Keratinocyte (primary cell): ENCODE results near the gene CYP26A1. TPM values are rescaled to one million over a fixed set of nuclear protein-coding genes. Genes with fewer than 3 reads are reported as not detected.

Experiments used
- DNase-seq: peaks from one replicate; pipeline ENCODE4 v3.0.0-alpha.2; 2011; ENCODE audit warnings: low read depth, missing footprints, low spot score
- FAIRE-seq: peaks from 2 replicates; lab custom pipeline; 2011; peaks lifted over from hg19 to GRCh38; lab: Jason Lieb, UNC
- H2AFZ ChIP-seq: 2 replicates; pipeline ENCODE4 v1.6.0; 2012; ENCODE audit warnings: low read length, control low read depth, inconsistent platforms; ENCODE audit not compliant: control insufficient read depth
- H3K27ac ChIP-seq: 2 replicates; pipeline ENCODE4 v1.5.1; 2011; ENCODE audit warnings: low read length; ENCODE audit not compliant: control insufficient read depth, insufficient read depth
- H3K27me3 ChIP-seq: 3 replicates; pipeline ENCODE4 v1.6.0; 2011; ENCODE audit warnings: low read length; ENCODE audit not compliant: control insufficient read depth, insufficient read depth; ENCODE audit errors: extremely low read depth
- H3K36me3 ChIP-seq, 2 experiments: 2 replicates in 1 of 2; 3 replicates in 1 of 2; pipeline ENCODE4 v1.5.1; 2011; ENCODE audit warnings: low read length in 2 of 2, mild to moderate bottlenecking in 1 of 2; ENCODE audit not compliant: control insufficient read depth in 2 of 2, insufficient read depth in 2 of 2; ENCODE audit errors: extremely low read depth in 1 of 2
- H3K4me1 ChIP-seq: 3 replicates; pipeline ENCODE4 v1.5.1; 2011; ENCODE audit warnings: low read length; ENCODE audit not compliant: control insufficient read depth, insufficient read depth; ENCODE audit errors: extremely low read depth
- H3K4me2 ChIP-seq: 3 replicates; pipeline ENCODE4 v1.6.0; 2011; ENCODE audit warnings: low read depth, low read length; ENCODE audit not compliant: control insufficient read depth, insufficient read depth; ENCODE audit errors: extremely low read depth
- H3K4me3 ChIP-seq, 3 experiments: fragments of 200-600 bp in 1 of 3; sonication (generic) in 1 of 3; 2 replicates in 2 of 3; 3 replicates in 1 of 3; pipeline ENCODE4 v1.5.1; 2011 to 2016; ENCODE audit warnings: low read length in 3 of 3, mild to moderate bottlenecking in 3 of 3, control low read depth in 2 of 3, inconsistent platforms in 1 of 3, low read depth in 1 of 3, mixed read lengths in 1 of 3, mixed run types in 1 of 3, moderate library complexity in 1 of 3; ENCODE audit not compliant: control insufficient read depth in 2 of 3, insufficient read depth in 2 of 3; ENCODE audit errors: extremely low read depth in 1 of 3
- H3K79me2 ChIP-seq: 2 replicates; pipeline ENCODE4 v1.6.0; 2012; ENCODE audit warnings: low read length; ENCODE audit not compliant: control insufficient read depth, insufficient read depth
- H3K9ac ChIP-seq: 3 replicates; pipeline ENCODE4 v1.6.0; 2011; ENCODE audit warnings: low read length; ENCODE audit not compliant: control insufficient read depth, insufficient read depth; ENCODE audit errors: extremely low read depth
- H3K9me1 ChIP-seq: 3 replicates; pipeline ENCODE4 v1.6.0; 2011; ENCODE audit warnings: low read length; ENCODE audit not compliant: control insufficient read depth, insufficient read depth; ENCODE audit errors: extremely low read depth
- H3K9me3 ChIP-seq: 2 replicates; pipeline ENCODE4 v1.5.1; 2012; ENCODE audit warnings: low read depth, low read length; ENCODE audit not compliant: control insufficient read depth
- H4K20me1 ChIP-seq: 3 replicates; pipeline ENCODE4 v1.6.0; 2011; ENCODE audit warnings: low read length; ENCODE audit not compliant: control insufficient read depth, insufficient read depth; ENCODE audit errors: extremely low read depth
- CTCF ChIP-seq, 3 experiments: IDR thresholded peaks in 1 of 3; conservative IDR thresholded peaks in 1 of 3; optimal IDR thresholded peaks in 1 of 3; 2 replicates in 2 of 3; 3 replicates in 1 of 3; pipeline versions ENCODE3 to v1.5.1; 2011; ENCODE audit warnings: low read length in 3 of 3, mild to moderate bottlenecking in 3 of 3, moderate library complexity in 2 of 3, control low read depth in 1 of 3, inconsistent platforms in 1 of 3; ENCODE audit not compliant: insufficient read depth in 2 of 3; ENCODE audit errors: extremely low read depth in 1 of 3
- EZH2 ChIP-seq: IDR thresholded peaks from one replicate; pipeline ENCODE4 v1.6.1; 2012; ENCODE audit warnings: inconsistent platforms, mild to moderate bottlenecking, low read length, moderate library complexity
- dilution Hi-C: fragments of 300-500 bp; cut with MboI; formaldehyde crosslinking; loops from one replicate; pipeline ENCODE4 v1.7.0; 2020; ENCODE audit warnings: low sequenced_read_pairs; ENCODE audit not compliant: extremely low pct_ligation_motif_present
- polyA plus RNA-seq, 5 experiments: library from polyadenylated mRNA; depleted of rRNA in 3 of 5; stranded (reverse) in 3 of 5; stranded (forward) in 1 of 5; unstranded in 1 of 5; fragments of >200 nt; gene quantifications; 1 replicate in 1 of 5; 2 replicates in 3 of 5; 3 replicates in 1 of 5; pipeline versions ENCODE4 v1.2.1 to v1.2.3, GENCODE V29; 2011 to 2012; ENCODE audit warnings: missing spikeins in 2 of 5, low read depth in 1 of 5, low replicate concordance in 1 of 5

The CYP26A1 gene
- polyA plus RNA-seq, 1 donor (not counting 4 experiments of a cell fraction or from before 2014, with no cell fraction given): not detected

- Histone ChIP-seq H3K79me2 (no peaks in the 10 kb centered on the region), H3K4me1 (no peaks in the 10 kb centered on the region), H3K4me2 (no peak overlapping the region), H4K20me1 (no peaks in the 10 kb centered on the region), H3K9me3 (no peaks in the 10 kb centered on the region), H3K27me3 (no peaks in the 10 kb centered on the region), H3K27ac (no peak overlapping the region), H3K9ac (no peak overlapping the region), H3K4me3 (no peak overlapping the region), H2AFZ (no peak overlapping the region), H3K9me1 (no peaks in the 10 kb centered on the region), H3K36me3 (no peaks in the 10 kb centered on the region)
- FAIRE-seq (no peak), DNase-seq (no peak)
- TF ChIP-seq EZH2 (no peak), CTCF (optimal IDR thresholded peaks at IDR 0.05 in 1 of 3, IDR thresholded peaks at IDR 0.05 in 1 of 3, conservative IDR thresholded peaks at IDR 0.05 in 1 of 3; ENCODE audit: extremely low read depth in 1 of 3, insufficient read depth in 2 of 3, low read length in 3 of 3) (no peak)
- dilution Hi-C loops: no loop called here
Observed at GRCh38 chr10:93096901-93097300, 23.2 kb downstream of the CYP26A1 start.

- H3K79me2 ChIP-seq: no peaks in the 10 kb centered on the region
- no peaks in the 10 kb centered on the region for H3K36me3 ChIP-seq
- no peaks in the 10 kb centered on the region for H3K4me1 ChIP-seq
- H3K4me3 ChIP-seq: no peak overlapping the region
- no peak overlapping the region for H2AFZ ChIP-seq
- H3K4me2 ChIP-seq: no peak overlapping the region
- DNase-seq: no peak
- dilution Hi-C loops: no loop called here
- H3K9me1 ChIP-seq: no peaks in the 10 kb centered on the region
- no peaks in the 10 kb centered on the region for H3K9me3 ChIP-seq
- TF ChIP-seq CTCF (optimal IDR thresholded peaks at IDR 0.05 in 1 of 3, IDR thresholded peaks at IDR 0.05 in 1 of 3, conservative IDR thresholded peaks at IDR 0.05 in 1 of 3; ENCODE audit: extremely low read depth in 1 of 3, insufficient read depth in 2 of 3, low read length in 3 of 3): no peak
- no peak for TF ChIP-seq EZH2
- no peak overlapping the region for H3K27ac ChIP-seq
- no peak for FAIRE-seq
- no peak overlapping the region for H3K9ac ChIP-seq
- H4K20me1 ChIP-seq: no peaks in the 10 kb centered on the region
- no peaks in the 10 kb centered on the region for H3K27me3 ChIP-seq
Observed at GRCh38 chr10:93097386-93097785, 23.7 kb downstream of the CYP26A1 start.
